Measurements from ENCODE around the gene PLOD2. TPM values are rescaled to one million over a fixed set of nuclear protein-coding genes. Genes with fewer than 3 reads are reported as not detected.

Gene PLOD2
- total RNA-seq, 1 experiment from 2014 or later, result 158 TPM

- Histone ChIP-seq H3K27me3 (ENCODE audit: control insufficient read depth, insufficient read depth, low read length) (no peaks in the 10 kb centered on the region), H3K27ac (ENCODE audit: low read length) (no peak overlapping the region), H3K9me3 (ENCODE audit: control insufficient read depth, insufficient read depth, low read depth, low read length) (no peaks in the 10 kb centered on the region), H3K36me3 (ENCODE audit: control insufficient read depth, insufficient read depth, low read length) (no peaks in the 10 kb centered on the region), H3K4me3 (ENCODE audit: low read depth in 2 of 2, low read length in 2 of 2) (no peak overlapping the region), H3K4me1 (ENCODE audit: control insufficient read depth, insufficient read depth, low read length) (no peaks in the 10 kb centered on the region)
- ATAC-seq (no peak), DNase-seq (ENCODE audit: low read depth, low spot score) (no peak)
- in situ Hi-C loops (cut with HindIII; ENCODE audit: low pct_unique_long_range_greater_than_20kb, low sequenced_read_pairs), result no loop called here
- ChIA-PET CTCF (no interaction called here), POLR2A (interaction anchor here (0.6 kb wide), 1 partner anchor 48 kb away, joined by 3 read pairs; no protein-coding TSS in a partner anchor)
- TF ChIP-seq REST (IDR thresholded peaks at IDR 0.05; ENCODE audit: insufficient read depth in 1 of 2, low read depth in 2 of 2, low read length in 1 of 2), result no peak
- intact Hi-C loops (cut with micrococcal nuclease; ENCODE audit: unreplicated experiment), result no loop called here
- no TSS peak for BruUV-seq (replicated peaks)
Observed at GRCh38 chr3:146178006-146178689, 17.2 kb upstream of the PLOD2 start.

- intact Hi-C loops (cut with micrococcal nuclease; ENCODE audit: unreplicated experiment) (no loop called here), in situ Hi-C loops (cut with HindIII; ENCODE audit: low pct_unique_long_range_greater_than_20kb, low sequenced_read_pairs) (no loop called here)
- ChIA-PET CTCF (no interaction called here), POLR2A (interaction anchor here (0.6 kb wide), 1 partner anchor 48 kb away, joined by 3 read pairs; no protein-coding TSS in a partner anchor)
- H3K27ac ChIP-seq (ENCODE audit: low read length), result no peak overlapping the region; the same call in 1 of the 2 replicates
- H3K4me1 ChIP-seq (ENCODE audit: control insufficient read depth, insufficient read depth, low read length), result no peaks in the 10 kb centered on the region
- H3K9me3 ChIP-seq (ENCODE audit: control insufficient read depth, insufficient read depth, low read depth, low read length), result no peaks in the 10 kb centered on the region
- TF ChIP-seq SIN3A (IDR thresholded peaks at IDR 0.05; ENCODE audit: borderline replicate concordance, insufficient read depth, low read depth, low read length), result no peak
- TF ChIP-seq POLR2AphosphoS5 (IDR thresholded peaks at IDR 0.05; ENCODE audit: low read depth, low read length), result no peak
- TF ChIP-seq TCF7L2 (IDR thresholded peaks at IDR 0.05; ENCODE audit: low read depth, low read length), result no peak
- TF ChIP-seq CTCF (IDR thresholded peaks at IDR 0.05), result no peak
- TF ChIP-seq REST (IDR thresholded peaks at IDR 0.05; ENCODE audit: insufficient read depth in 1 of 2, low read depth in 2 of 2, low read length in 1 of 2), result no peak
- no peaks in the 10 kb centered on the region for H3K36me3 ChIP-seq (ENCODE audit: control insufficient read depth, insufficient read depth, low read length)
- DNase-seq (ENCODE audit: low read depth, low spot score) (no peak), ATAC-seq (no peak)
- BruUV-seq (replicated peaks), result no TSS peak
- no peaks in the 10 kb centered on the region for H3K27me3 ChIP-seq (ENCODE audit: control insufficient read depth, insufficient read depth, low read length)
- H3K4me3 ChIP-seq (ENCODE audit: low read depth in 2 of 2, low read length in 2 of 2), result no peak overlapping the region
Observed at GRCh38 chr3:146177519-146177918, 16.5 kb upstream of the PLOD2 start.

Measured in Panc1 (cell line).